HG03342 (cell line): ENCODE measurements around the gene FAM78B.

ENCODE experiments used
- ATAC-seq: cut with Tn5 transposase; IDR thresholded peaks from one replicate; pipeline ENCODE4 v1.9.1; 2021; ENCODE audit warnings: mild to moderate bottlenecking, moderate library complexity; ENCODE audit not compliant: unreplicated experiment

Gene FAM78B, protein sequence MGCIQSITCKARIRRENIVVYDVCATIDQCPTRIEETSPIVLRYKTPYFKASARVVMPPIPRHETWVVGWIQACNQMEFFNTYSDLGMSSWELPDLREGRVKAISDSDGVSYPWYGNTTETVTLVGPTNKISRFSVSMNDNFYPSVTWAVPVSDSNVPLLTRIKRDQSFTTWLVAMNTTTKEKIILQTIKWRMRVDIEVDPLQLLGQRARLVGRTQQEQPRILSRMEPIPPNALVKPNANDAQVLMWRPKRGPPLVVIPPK

DNA sequence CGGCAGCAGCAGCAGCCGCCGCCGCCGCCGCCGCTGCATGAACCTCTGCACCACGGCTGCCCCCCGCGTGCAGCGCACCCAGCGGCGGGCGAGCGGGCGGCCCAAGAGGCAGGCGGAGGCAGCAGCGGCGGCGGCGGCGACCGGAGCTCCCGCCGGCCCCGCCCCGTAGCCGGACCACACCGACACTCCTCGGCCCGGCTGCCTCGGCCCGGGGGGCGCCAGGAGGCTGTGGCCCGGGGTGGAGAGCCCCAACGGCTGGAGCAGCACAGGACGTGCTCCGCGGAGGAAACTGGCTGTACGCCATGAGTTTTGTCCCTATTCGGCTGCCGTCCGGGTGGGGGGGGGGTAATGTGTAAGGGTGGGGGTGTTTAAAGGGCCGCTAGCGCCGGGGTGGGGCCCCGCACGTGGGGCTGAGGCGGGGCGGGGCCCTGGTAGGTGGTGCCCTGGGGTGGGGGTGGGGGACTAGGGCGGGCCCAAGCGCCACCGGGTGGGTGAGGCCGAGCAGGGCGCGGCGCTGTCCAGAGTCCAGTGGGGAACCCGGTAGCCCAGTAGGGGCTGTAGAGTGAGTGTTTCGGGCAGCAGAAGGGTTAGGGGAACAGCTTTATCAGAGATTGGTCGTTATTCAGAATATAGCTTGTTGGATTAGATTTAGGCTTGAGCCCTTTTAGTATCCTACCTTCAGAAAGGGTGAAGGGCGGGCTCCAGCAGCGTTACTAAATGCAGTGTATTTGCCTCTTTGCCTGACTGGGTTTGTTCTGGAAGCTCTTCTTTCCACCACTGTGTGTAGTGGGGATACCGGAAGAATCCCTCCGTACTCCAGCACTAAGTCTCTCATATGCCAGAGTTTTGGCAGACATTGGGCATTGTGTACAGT lies at the start of gene FAM78B:
TSS of gene FAM78B (minus strand) at position 304 of the 874 bp plus-strand sequence. CDS start 753 bp downstream, outside the sequence.
- ATAC-seq: peak; percentile 39

DNA sequence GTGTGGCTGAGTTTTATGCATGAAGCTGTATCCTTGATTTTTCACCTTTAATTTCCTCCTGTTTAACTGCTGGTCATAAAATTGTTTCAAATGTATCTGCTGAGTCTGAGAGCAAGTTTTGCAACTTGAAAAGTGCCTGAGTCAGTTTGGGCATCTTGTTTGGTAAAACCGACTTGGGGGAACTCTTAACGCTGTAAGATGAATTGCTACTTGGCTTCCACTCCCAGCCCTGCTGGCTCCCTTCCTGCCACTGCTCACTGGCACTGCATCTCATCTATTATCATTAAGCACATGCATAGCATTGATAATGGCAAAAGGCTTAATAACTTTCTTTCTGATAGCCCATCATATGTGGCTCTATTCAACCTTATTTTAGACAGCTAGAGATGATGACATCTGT lies 35.7 kb upstream of the FAM78B start:
- no peak for ATAC-seq

DNA sequence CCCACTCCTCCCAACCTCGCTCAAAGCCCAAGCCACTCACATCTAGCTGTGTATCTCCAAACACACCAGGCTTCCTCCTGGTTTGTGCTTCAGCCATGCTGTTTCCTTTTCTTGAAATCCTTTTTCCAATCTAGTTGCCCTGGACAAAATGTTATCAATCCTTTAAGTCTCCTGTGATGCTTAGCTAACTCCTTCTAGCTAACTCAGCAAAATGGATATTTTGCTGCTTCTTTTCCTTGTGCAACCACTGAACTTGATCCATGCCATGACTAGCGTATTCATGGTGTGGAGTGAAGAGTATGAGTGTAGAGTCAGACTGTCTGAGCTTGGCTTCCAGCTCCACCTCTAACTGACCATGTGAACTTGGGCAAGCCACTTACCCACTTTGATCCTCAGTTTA lies 33.9 kb upstream of the FAM78B start:
- no peak for ATAC-seq

DNA sequence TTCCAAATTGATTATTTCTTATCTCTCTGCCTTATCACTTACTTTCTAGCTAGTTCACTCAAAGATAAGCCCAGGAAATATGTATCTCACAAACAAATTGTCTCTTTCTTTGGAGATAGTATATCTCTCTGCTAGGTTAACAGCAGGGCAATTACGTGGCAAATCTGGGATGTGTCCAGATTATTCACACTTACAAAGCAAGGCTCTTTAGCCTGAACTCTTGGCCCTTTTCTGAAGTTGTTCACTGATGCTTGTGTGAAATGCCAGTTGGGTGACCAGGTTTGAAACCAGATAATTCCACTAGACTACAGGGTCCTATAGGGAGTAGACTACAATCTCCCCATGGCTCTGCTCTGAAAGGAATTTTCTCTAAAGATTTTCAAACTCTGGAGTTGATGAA lies 30.8 kb upstream of the FAM78B start:
- no peak for ATAC-seq

DNA sequence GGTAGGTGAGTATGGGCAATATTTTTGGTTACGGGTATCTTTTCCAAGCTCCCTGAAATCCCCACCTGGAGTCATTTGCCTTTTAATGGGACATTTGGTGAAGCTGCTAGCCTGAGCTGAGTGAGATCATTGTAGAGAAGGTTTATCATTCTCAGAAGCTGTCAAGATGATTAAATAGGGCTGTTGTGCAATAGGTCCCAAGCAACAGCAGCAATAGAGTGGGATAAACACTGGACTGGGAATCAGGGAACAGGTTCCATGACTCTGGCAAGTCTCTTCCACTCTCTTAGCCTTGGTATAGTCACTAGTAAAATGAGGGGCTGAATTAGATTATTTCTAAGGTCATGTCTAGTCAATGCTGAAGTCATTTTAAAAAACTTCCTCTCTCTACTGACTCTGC lies 30.3 kb upstream of the FAM78B start:
- no peak for ATAC-seq

DNA sequence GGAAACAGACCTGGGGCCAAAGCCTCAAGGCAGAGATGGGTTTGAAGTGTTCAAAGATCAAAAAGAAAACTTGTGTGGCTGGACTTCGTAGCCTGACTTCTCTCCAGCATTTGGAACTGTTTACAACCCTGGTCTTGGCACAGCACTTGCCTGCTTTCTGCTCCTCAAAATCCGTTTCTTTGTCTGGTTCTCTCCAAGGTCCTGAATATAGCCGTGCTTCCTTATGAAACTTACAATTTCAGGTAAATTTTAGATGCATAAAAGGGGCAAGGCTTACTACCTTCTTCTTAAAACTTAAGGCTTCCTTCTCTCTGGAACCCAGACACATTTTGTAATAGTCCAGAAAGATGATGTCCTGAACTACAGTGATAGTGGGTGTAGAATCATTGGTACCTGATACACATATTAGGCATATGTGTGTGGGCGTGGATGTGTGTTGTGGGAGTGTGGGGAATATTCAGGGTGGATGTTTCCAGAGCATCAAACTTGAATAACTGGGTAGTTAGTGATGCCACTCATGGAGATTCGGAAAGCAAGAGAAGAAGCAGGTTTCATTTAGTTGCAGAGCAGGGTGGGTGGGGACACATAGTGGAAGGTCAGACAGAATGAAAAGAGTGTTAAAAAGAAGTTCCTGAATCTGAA lies 26.4 kb upstream of the FAM78B start:
- ATAC-seq: no peak

DNA sequence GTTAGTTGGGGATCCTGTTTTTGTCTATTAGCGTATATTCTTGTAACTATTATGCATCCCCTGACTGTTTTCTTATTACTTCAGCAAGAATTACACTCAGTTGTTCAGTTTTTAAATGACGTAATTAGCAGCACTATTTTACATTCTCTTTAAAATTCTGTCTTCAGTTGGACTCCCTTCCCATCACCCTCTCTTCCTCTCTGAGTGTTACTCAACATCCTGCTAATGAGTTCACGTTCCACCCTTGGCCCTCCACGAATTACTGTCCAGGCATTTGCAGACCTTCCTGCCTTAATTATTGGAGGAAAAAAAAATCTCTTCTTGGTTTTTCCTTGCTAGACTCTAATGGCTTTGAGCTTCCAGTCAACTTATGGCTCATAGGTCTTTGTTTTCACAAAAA lies 23.6 kb upstream of the FAM78B start:
- ATAC-seq: no peak

DNA sequence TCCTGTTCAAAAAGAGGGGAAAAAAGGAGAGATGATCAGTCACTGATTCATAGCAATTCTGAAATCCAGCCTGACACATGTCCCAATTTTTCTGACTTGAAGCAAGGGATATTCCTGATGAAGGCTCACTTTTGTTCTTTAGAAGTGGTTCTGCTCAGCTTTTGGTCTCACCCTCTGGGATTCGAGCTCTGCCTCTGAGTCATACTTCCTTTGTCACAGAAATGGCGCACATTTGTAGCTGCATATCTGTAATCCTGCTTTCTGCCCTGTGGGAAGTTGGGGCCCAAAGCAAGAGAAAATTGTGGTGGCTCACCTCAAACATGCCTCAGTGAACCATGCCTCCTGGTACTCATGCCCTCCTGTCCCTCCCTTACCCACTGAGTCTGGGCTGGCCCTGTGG lies 22.3 kb upstream of the FAM78B start:
- ATAC-seq: no peak

DNA sequence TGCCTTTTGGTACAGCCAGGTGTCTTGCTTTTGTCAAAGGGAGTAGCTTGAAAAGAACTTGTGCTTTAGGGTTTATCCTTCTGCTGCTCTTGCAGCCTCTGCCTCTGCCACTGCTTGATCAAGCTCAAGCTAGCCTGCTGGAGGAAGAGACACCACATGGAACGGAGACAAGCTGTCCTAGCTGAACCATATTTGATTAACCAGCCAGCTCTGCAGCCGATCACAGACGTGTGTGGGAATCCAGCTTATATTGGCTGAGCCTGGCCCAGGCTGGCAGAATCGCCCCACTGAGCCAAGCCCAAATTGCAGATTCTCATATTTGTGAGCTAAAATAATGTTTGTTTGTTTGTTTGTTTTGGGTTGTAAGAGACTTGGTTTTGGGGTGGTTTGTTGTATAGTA lies 18.7 kb upstream of the FAM78B start:
- no peak for ATAC-seq

DNA sequence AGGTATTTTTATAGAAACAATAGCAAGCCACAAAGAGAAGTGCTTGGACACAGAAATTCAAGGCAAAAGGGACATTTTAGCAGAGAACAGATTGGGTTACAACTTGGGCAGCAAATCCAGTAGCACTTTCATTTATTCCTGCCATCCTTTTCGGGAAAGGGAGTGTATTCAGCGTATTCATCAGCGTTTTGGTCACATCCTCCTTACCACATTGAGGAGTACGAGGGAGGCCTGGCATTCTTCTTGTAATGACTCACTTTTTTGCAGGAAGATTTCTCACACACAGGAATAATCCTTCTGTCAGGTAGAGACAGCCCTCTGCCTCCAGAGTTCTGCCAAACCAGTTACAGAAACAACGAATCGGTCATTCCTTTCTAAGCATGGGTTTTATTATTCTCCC lies 18.1 kb upstream of the FAM78B start:
- ATAC-seq: no peak

DNA sequence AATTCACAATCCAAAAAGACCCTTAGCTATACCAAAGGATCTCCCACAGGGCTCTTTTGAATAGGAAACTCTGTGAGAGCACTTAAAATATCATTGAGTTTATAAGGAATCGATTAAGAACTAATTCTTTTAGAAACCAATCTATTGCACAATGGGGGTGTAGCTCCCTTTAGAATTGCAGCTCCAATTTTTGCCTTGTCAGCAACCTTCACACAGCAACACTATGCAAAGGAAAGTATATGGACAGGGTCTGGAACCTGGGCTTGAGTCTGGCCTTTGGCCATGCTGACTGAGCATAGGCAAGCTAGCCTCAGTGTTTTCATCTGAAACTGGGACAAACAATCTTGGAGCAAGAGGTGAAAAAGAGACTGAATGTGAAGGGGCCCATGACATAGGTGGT lies 17.2 kb upstream of the FAM78B start:
- ATAC-seq: no peak

DNA sequence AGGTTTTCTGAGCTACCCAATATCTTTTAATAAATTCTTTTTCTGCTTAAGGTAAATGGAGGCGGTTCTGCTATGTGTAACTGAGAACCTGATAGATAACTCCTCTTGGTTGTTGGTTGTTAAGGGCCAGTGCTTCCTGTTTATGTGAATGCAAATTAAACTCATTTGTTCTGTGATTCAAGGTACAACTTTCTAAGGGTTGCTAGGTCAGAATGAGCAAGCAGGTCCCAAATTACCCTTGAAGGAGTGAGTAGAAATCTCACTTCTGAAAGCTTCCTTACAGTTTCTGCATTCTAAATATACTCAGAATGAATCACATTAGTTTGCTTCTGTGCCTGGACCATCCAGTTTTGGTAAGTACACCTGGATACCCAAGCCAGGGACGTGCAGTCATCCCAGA lies 15.5 kb upstream of the FAM78B start:
- peak; percentile 78 for ATAC-seq

DNA sequence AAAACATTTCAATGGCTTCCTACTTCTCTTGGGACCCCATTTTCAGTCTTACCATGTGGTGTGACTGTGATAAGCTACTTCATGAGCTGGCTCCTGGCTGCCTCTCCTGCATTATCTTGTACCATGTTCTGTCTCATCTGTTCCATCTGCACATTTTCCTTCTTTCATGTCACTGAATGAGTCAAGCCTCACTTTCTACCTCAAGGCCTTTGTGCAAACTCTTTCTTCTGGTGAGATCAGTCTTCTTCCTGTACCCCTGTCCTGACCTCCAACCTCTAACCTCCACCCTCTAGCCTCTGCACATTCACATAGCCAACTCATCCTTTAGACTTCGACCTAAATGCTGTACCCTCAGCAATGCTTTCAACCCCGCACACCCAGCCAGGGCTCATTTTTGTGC lies 9.6 kb upstream of the FAM78B start:
- ATAC-seq: no peak

DNA sequence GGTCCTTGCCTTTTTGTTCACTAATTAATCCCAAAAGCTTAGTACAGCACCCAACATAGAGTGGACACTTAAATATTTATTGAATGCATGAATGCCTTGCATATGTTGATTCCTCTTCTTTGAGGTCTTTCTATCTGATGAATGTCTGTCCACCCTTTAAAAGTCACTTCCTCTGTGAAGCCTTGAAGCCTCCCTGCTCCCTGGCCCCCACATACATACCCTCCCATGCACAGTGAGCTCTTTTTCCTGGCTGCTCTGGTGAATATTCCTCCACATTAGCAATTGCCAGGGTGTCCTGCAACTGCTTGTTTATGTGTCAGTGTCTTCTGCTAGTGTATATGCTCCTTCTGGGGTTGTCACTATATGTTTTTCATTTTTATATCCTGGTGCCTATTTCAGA lies 8.2 kb upstream of the FAM78B start:
- ATAC-seq: no peak

DNA sequence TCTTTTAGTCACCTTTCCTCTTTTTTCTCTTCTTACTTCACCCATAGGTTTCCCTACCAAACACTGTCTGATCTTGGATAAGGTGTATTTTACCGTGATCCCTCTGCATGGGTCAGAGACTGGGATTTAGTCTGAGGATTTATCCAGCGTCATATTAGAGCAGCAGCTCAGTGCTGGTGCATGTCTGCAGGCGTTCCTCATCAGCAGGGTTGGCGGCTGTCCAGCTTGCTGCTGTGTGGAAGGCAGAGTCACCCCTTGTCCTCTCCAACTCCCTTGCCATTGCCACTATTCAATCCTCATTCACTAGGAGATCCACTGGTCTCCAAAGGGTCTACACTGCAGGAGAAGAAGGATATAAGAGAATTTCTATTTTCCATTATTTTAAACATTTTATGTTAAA lies 7.3 kb upstream of the FAM78B start:
- ATAC-seq: no peak

DNA sequence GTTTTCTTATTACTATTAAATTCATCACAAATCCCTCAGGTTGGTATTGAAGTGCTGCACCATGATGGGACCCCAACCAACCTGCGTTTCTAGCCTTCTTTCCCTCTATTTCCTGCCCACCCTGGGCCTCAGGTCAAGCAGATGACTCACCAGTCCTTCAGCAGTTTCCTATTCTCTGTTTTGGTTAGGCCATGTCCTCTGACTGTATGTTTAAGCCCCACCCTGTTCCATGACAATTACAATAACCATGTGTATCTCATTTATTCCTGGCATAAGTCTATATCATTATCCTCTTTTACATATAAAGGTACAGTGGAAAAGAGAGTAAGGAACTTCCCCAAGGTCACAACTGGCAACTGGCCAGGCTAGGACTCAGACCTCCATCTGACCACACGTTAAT lies 5.3 kb upstream of the FAM78B start:
- ATAC-seq: no peak

DNA sequence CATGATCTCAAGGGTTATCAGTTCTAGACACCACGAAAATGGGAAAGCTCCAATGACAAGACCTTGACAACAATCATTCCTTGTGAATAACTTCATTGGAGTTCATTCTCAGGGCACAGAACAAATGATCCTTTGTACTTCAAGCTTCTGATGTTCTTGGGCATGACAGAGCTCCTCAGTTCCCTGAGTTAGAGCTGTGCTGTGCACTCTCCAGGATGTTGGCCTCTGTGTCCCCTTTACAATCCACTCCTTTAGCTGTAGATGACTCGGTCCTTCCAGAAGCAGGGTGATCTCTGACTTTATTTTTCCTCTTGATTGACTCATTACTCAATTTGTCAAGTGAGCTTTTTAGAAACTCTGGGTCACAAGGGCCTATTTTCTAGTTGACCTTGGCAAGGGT lies 3.9 kb upstream of the FAM78B start:
- ATAC-seq: no peak

DNA sequence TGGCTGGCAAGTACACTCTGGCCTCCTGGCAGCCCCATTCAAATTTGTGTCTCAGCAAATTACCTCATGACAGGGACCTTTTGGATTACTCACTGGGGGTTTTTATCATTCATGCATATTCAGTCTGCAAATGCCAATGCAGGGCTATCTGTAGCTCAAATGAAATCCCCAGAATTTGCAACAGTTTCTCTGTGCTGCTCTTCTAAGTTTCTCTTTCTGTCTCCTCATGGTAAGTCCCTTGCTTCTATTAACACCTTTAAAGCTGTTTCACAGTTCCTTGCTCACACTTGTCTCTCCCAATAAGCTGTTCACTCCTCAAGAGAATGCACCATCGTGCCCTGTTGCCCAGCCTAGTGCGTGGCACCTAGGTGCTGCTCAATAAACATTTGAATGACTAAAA lies 3.3 kb upstream of the FAM78B start:
- peak; percentile 44 for ATAC-seq

DNA sequence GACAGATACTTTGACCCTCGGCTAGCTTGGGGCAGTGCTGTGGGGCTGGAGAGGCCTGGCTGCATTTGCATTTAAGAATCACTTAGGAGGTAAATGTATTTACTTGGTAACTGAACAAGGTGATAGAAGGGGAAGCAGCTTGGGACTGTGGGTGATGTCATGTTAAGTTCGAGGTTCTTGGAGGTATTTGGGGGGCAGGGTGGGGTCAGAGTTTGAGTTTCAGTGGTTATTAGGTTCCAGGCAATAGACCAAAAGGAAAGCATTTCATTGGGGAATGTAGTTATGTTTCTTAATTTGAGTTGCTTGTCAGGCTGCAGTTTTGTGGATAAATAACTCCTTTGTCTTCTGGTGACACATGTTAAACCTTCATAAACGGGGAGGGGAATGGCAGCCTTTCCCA lies 2.4 kb upstream of the FAM78B start:
- no peak for ATAC-seq

DNA sequence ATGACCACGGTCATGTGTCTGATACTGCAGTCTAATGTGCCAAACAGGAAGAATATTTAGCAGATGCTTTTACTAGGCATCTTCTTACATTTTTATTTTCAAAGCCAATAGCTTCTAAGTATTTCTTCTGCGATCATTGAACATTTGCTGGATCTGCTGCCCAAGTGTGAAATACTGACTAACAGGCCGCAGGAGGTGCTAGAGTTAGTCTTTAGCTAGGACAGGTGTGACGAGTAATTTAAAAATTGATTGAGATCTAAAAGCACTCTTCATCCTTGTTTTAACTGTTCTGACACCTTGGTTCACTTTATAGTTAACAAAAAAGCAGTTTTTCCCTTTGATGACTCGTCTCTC lies 748 bp upstream of the FAM78B start:
- no peak for ATAC-seq

DNA sequence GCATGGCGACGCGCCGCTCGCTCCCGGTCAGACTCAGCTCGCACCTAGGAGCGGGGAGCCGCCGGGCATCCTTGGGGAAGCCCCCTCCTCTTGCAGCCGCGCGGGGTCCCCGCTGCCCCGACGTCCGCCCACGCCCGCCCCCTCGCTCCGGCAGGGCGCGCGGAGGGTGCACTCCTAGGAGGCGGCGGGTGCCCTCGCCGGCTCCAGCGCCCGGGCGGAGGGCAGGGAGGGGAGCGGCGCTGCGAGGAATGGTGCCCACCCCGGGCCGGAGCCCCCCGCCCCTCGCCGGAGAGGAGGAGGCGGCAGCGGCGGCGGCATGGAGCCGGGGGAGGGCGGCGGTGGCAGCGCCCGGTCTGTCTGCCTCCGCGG lies 488 bp downstream of the FAM78B start:
- ATAC-seq: no peak

DNA sequence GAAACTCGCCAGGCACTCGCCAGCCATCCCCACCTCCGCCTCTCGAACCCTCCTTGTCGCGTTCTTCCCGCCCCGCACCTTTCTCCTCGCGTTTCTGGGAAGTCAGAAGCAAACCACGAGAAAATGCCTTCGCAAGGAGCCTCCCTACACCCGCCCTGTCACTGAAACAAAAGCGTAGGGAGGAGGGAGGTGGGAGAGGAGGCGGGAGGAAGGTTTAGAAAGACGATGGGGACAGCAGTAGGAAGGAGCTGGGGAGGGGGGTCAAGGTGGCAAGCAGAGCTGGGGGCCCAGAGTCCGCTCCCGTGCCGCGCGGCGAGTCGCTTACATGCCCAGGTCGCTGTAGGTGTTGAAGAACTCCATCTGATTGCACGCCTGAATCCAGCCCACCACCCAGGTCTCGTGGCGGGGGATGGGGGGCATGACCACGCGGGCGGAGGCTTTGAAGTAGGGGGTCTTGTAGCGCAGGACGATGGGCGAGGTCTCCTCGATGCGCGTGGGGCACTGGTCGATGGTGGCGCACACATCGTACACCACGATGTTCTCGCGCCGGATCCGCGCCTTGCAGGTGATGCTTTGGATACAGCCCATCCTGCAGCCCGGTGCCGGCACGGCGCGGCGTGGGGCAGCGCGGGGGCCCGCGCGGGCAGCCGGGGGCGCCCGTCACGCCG lies 1.0 kb downstream of the FAM78B start:
- no peak for ATAC-seq
